LNCAP (cell line): Measurements from ENCODE around the gene TULP4.

Experiments
- CTCF ChIP-seq: fragments of 450-650 bp; IDR thresholded peaks from 2 replicates; pipeline ENCODE4 v1.5.1; 2017; ENCODE audit warnings: mild to moderate bottlenecking

TULP4 gene

GRCh38 chr6:158416883-158417759 lies 104.9 kb downstream of the TULP4 start:
- TF ChIP-seq CTCF = no peak

GRCh38 chr6:158417760-158418098 lies 105.5 kb downstream of the TULP4 start:
- TF ChIP-seq CTCF = no peak

- no peak for TF ChIP-seq CTCF
These were observed 106.2 kb downstream of the TULP4 start for GRCh38 chr6:158418501-158418900.

- TF ChIP-seq CTCF = no peak
These were observed 107.2 kb downstream of the TULP4 start for GRCh38 chr6:158419339-158419909.

- no peak for TF ChIP-seq CTCF
These were observed 109.1 kb downstream of the TULP4 start for GRCh38 chr6:158421381-158421780.

GRCh38 chr6:158422629-158423238 lies 110.5 kb downstream of the TULP4 start:
- no peak for TF ChIP-seq CTCF

- no peak for TF ChIP-seq CTCF
These were observed 118.8 kb downstream of the TULP4 start for GRCh38 chr6:158431036-158431435.
